Mucosa of descending colon (tissue), 3 donors: ENCODE measurements around the gene LMX1B. TPM values are rescaled to one million over a fixed set of nuclear protein-coding genes. Genes with fewer than 3 reads are reported as not detected.

ENCODE experiments used
- ATAC-seq: fragments of 200-7000 bp; cut with Tn5 transposase; one replicate; pipeline ENCODE4 v1.9.1; 2020; ENCODE audit warnings: mild to moderate bottlenecking, moderate library complexity
- DNase-seq, 3 donors: peaks; one replicate each; pipeline ENCODE4 v3.0.0-alpha.2; 2020
- H3K36me3 ChIP-seq: fragments of 200-600 bp; one replicate; pipeline ENCODE4 v1.8.0; 2021; ENCODE audit warnings: low read depth, mild to moderate bottlenecking
- H3K4me1 ChIP-seq: fragments of 200-600 bp; one replicate; pipeline ENCODE4 v1.8.0; 2021; ENCODE audit warnings: low read depth, mild to moderate bottlenecking
- H3K4me3 ChIP-seq: fragments of 200-600 bp; one replicate; pipeline ENCODE4 v1.8.0; 2021; ENCODE audit warnings: mild to moderate bottlenecking
- H3K9me3 ChIP-seq: fragments of 200-600 bp; one replicate; pipeline ENCODE4 v1.8.0; 2021; ENCODE audit warnings: mild to moderate bottlenecking
- intact Hi-C, 2 donors: fragments of 100-400 bp; cut with DNase I in 1 of 2; cut with micrococcal nuclease in 1 of 2; formaldehyde crosslinking; loops; one replicate each; pipeline versions ENCODE4 v1.11.0 to v1.11.1; 2022; cut with DNase I, micrococcal nuclease
- total RNA-seq, 3 donors: library from RNA; stranded (reverse); fragmentation: NEBNext Ultra II Directional in 2 of 3; extraction: Animal tissue kit (Norgen Biotek cat#: 25700) in 2 of 3; gene quantifications; one replicate each; pipeline versions ENCODE4 v1.2.1 to v1.2.4, GENCODE V29; 2021 to 2023
- TF ChIP-seq, protein P1 (sequence below): fragments of 200-600 bp; IDR thresholded peaks from one replicate; pipeline ENCODE4 v1.8.0; 2022; ENCODE audit warnings: antibody characterized with exemption, mild to moderate bottlenecking
- donor health status: DM: no; HTN: no; CAD: no; lungs with moderate emphysema.
- donor health status: DM: no; HTN: no; CAD: no.
- donor health status: DM: no; HTN: yes; CAD: no.

The LMX1B gene
- total RNA-seq, 3 donors from 2014 or later: 0.14 to 0.51 TPM; not detected in 1

DNA sequence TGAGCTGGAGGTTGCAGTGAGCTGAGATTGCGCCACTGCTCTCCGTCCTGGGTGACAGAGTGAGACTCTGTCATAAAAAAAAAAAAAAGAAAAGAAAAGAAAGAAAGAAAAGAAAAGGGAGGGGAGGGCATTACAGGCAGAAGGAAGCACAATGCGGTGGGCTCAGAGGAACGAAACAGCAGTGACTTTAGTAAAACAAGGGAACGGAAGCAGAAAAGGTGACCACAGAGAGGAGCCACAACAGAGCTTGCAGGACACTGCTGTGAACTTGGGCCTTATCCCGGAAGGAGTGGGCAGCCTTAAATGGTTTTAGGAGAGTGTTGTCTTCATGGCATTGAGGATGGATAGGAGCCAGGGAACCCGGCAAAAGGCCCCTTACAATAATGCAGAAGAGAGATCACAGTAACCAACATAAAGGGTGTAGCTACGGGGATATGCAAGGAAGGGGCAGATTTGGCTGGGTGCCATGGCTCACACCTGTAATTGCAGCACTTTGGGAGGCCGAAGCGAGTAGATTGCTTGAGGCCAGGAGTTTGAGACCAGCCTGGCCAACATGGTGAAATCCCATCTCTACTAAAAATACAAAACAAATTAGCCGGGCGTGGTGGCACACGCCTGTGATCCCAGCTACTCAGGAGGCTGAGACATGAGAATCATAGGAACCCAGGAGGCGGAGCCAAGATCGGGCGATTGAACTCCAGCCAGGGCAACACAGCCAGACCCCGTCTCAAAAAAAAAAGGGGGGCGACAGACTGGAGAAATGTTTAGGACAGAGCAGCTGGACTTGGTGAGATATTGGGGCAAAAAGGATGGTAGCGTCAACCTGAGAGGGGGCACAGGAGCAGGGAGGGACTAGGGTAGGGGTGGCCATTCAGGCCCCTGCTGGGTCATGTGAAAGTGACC is 107.2 kb downstream of the LMX1B start:
- no peak for DNase-seq
- TF ChIP-seq, protein P1, sequence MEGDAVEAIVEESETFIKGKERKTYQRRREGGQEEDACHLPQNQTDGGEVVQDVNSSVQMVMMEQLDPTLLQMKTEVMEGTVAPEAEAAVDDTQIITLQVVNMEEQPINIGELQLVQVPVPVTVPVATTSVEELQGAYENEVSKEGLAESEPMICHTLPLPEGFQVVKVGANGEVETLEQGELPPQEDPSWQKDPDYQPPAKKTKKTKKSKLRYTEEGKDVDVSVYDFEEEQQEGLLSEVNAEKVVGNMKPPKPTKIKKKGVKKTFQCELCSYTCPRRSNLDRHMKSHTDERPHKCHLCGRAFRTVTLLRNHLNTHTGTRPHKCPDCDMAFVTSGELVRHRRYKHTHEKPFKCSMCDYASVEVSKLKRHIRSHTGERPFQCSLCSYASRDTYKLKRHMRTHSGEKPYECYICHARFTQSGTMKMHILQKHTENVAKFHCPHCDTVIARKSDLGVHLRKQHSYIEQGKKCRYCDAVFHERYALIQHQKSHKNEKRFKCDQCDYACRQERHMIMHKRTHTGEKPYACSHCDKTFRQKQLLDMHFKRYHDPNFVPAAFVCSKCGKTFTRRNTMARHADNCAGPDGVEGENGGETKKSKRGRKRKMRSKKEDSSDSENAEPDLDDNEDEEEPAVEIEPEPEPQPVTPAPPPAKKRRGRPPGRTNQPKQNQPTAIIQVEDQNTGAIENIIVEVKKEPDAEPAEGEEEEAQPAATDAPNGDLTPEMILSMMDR: no peak
- ATAC-seq: no peak
- Histone ChIP-seq H3K4me1 (peaks cover 9% of the 10 kb centered on the region), H3K4me3 (no peak overlapping the region), H3K36me3 (no peaks in the 10 kb centered on the region), H3K9me3 (no peaks in the 10 kb centered on the region)
- intact Hi-C loops: no loop called here

DNA sequence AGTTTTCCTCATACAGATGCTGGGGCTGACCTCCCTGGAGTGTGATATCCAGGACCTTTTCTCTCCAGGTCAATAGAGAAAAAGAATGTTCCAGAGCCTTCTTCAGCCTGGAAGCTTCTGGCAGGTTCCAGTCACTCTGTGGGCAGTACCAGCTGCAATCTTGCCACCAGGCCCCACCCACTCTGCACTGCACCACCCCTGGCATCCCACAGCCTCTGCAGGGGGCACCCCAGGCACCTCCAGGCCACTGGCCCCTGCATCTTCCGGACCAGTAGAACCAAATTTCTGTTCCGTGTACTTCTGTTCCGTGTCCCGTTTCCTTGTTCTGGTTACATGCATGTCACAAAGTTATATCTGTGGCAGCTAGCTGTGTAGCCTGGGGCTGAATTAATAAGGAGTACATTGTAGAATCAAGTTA is 107.8 kb downstream of the LMX1B start:
- H3K4me1 ChIP-seq: peaks cover 9% of the 10 kb centered on the region
- no peaks in the 10 kb centered on the region for H3K9me3 ChIP-seq
- H3K4me3 ChIP-seq: no peak overlapping the region
- H3K36me3 ChIP-seq: no peaks in the 10 kb centered on the region
- TF ChIP-seq, protein P1: no peak
- intact Hi-C loops: no loop called here
- ATAC-seq (no peak), DNase-seq (peak in 1 of 3 donors; percentile 54)

DNA sequence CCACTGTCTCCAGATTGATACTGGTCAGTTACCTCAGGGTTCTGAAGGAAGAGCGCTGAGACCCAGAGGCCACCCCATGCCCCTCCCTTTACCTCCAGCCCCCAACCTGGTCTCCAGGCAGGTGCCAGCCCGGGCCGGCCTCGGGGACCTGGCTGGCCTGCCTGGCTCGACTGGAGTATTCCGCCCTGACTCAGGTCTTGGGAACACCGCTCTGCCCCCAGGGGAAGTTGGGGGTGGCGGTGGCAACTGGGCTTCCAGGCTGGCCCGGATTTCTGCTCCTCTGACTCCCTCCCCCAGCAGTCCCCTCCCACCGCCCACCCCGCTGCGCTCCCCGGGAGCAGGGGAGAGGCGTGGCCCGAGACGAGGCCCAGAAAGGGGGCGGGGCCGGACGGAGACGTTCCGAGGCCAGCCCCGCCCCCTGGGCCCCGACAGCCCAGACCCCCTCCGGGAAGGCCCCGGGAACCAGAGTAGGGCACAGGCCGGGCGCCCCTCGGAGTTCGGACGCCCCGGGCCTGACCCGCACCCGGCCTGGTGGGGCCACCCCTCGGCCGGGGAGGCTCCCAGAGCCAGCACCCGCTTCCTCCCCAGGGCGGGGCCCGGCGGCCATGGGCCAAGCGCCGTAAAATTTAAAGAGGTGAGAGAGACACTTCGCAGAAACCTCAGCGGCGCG is 108.7 kb downstream of the LMX1B start:
- peaks cover 9% of the 10 kb centered on the region for H3K4me1 ChIP-seq
- peak overlapping the region; percentile 19 for H3K4me3 ChIP-seq
- H3K9me3 ChIP-seq: no peaks in the 10 kb centered on the region
- TF ChIP-seq, protein P1: no peak
- DNase-seq (peak; percentile 75 to 91 (median 83)), ATAC-seq (peak; percentile 84)
- intact Hi-C loops: no loop called here
- H3K36me3 ChIP-seq: no peaks in the 10 kb centered on the region

DNA sequence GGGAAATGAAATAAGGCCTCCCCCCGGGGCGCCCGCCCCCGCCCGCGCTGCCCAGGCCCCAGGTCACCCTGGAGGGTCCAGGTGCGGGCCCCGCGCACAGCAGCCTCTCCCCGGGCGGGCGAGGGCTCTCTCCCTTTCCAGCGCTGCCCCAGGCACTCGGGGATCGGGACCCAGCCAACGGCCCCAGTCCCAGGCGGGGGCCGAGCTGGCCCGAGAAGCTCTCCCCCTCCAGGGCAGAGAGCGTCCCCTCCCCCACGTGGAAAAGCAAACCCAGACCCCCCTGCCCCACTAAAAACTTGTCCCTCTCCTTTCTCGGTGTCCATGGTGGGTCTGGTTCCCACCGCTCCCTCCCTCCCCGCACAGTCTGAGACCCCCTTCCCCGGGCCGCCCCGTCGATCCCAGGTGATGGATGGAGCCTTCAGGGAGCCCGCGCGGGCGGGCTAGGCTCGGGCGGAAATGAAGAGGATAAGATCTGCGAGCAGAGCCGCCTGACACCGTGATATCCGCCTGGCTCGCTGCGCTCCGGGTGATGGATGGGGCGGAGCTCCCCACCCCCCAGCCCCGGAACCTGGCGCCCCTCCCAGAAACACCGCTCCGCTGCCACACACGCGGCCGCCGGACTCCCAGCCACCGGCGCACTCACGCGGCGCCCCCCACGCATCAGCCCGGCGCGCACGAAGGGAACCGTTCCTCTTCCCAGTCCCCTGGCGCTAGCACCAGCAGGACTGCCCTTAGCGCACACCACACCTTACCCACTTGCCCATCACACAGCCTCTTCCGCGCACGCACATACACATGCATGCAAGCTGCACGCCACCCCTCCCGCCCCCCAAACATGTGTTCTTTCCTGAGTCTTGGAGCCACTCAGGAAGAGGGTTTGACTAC is 109.4 kb downstream of the LMX1B start:
- DNase-seq: peak; percentile 49 to 86 (median 63)
- intact Hi-C loops: no loop called here
- H3K4me3 ChIP-seq: peak overlapping the region; percentile 19
- H3K9me3 ChIP-seq: no peaks in the 10 kb centered on the region
- peaks cover 9% of the 10 kb centered on the region for H3K4me1 ChIP-seq
- no peaks in the 10 kb centered on the region for H3K36me3 ChIP-seq
- ATAC-seq: peak; percentile 74
- TF ChIP-seq, protein P1: no peak

DNA sequence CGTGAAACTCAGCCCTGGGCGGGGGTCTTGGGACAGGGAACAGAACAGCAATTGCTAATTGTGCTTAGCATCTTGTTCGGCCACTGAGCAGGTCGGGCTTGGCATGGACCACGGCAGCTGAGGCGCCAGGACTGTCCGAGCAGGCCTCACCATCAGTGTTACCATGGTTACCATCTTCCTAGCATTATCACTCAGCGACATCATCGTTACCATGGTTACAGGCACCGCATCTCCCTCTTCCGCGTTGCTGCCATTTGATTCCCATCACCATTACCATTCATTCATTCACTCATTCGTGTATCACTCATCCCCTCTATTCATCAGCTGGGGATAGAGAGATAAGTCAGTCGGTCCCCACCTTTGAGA is 110.1 kb downstream of the LMX1B start:
- ATAC-seq (no peak), DNase-seq (no peak)
- intact Hi-C loops: no loop called here
- H3K4me1 ChIP-seq: peaks cover 9% of the 10 kb centered on the region
- H3K4me3 ChIP-seq: no peak overlapping the region
- TF ChIP-seq, protein P1: no peak
- H3K9me3 ChIP-seq: no peaks in the 10 kb centered on the region
- no peaks in the 10 kb centered on the region for H3K36me3 ChIP-seq
